CD14-positive monocyte (primary cell): ENCODE measurements around the gene POLR2F. TPM values are rescaled to one million over a fixed set of nuclear protein-coding genes. Genes with fewer than 3 reads are reported as not detected.
A peak's percentile ranks its signal among the peaks of the same experiment; 100 is the strongest.

ENCODE experiments used
- DNase-seq, 3 donors: peaks; one replicate each; pipeline ENCODE4 v3.0.0-alpha.2; 2011 to 2022
- H2AFZ ChIP-seq: 2 replicates; pipeline ENCODE4 v1.6.0; 2012; ENCODE audit warnings: mild to moderate bottlenecking, low read depth, low read length, inconsistent platforms; ENCODE audit not compliant: insufficient read depth, poor library complexity, severe bottlenecking
- H3K27ac ChIP-seq, 2 donors: 1 replicate in 1 of 2; 2 replicates in 1 of 2; pipeline ENCODE4 v1.5.1; 2012 to 2013; ENCODE audit warnings: low read length in 2 of 2, control low read depth in 1 of 2, inconsistent platforms in 1 of 2, low read depth in 1 of 2, mild to moderate bottlenecking in 1 of 2
- H3K27me3 ChIP-seq, 2 donors: one replicate each; pipeline versions ENCODE4 v1.6.0 to v1.6.1; 2011 to 2013; ENCODE audit warnings: low read length in 2 of 2; ENCODE audit not compliant: control insufficient read depth in 2 of 2, insufficient read depth in 2 of 2
- H3K36me3 ChIP-seq, 2 donors: replicated peaks in 1 of 2; 1 replicate in 1 of 2; 2 replicates in 1 of 2; pipeline versions ENCODE4 v1.5.1 to v1.6.1; 2012 to 2013; ENCODE audit warnings: low read length in 2 of 2, control low read depth in 1 of 2, inconsistent platforms in 1 of 2, mild to moderate bottlenecking in 1 of 2; ENCODE audit not compliant: insufficient read depth in 2 of 2, control insufficient read depth in 1 of 2
- H3K4me1 ChIP-seq, 2 donors: 1 replicate in 1 of 2; 2 replicates in 1 of 2; pipeline versions ENCODE4 v1.5.1 to v1.6.1; 2012 to 2013; ENCODE audit warnings: low read length in 2 of 2, control low read depth in 1 of 2, inconsistent platforms in 1 of 2, mild to moderate bottlenecking in 1 of 2, moderate library complexity in 1 of 2; ENCODE audit not compliant: insufficient read depth in 2 of 2, control insufficient read depth in 1 of 2
- H3K4me2 ChIP-seq: replicated peaks from 2 replicates; pipeline ENCODE3; 2012; ENCODE audit warnings: low read length, moderate library complexity, mild to moderate bottlenecking; ENCODE audit not compliant: poor library complexity, severe bottlenecking; ENCODE audit errors: extremely low read depth
- H3K4me3 ChIP-seq, 3 experiments: fragments of 200-600 bp in 1 of 3; sonication (generic) in 1 of 3; replicated peaks in 1 of 3; 1 replicate in 2 of 3; 2 replicates in 1 of 3; pipeline ENCODE4 v1.5.1; 2011 to 2013; ENCODE audit warnings: low read length in 3 of 3, mild to moderate bottlenecking in 3 of 3, control low read depth in 2 of 3, low read depth in 2 of 3, inconsistent platforms in 1 of 3, moderate library complexity in 1 of 3
- H3K79me2 ChIP-seq: 2 replicates; pipeline ENCODE4 v1.6.0; 2012; ENCODE audit warnings: mild to moderate bottlenecking, control low read depth, inconsistent platforms, low read length, moderate library complexity; ENCODE audit not compliant: insufficient read depth
- H3K9ac ChIP-seq: 2 replicates; pipeline ENCODE4 v1.6.0; 2017; ENCODE audit warnings: low read length, mild to moderate bottlenecking; ENCODE audit not compliant: insufficient read depth, poor library complexity, severe bottlenecking
- H3K9me3 ChIP-seq, 2 donors: replicated peaks in 1 of 2; 1 replicate in 1 of 2; 2 replicates in 1 of 2; pipeline versions ENCODE4 v1.5.1 to v1.6.1; 2012 to 2013; ENCODE audit warnings: low read length in 2 of 2, control low read depth in 1 of 2; ENCODE audit not compliant: control insufficient read depth in 1 of 2, insufficient read depth in 1 of 2
- H4K20me1 ChIP-seq: 2 replicates; pipeline ENCODE4 v1.6.0; 2012; ENCODE audit warnings: mild to moderate bottlenecking, low read length, control low read depth, moderate library complexity; ENCODE audit not compliant: insufficient read depth
- H3K27ac Mint-ChIP-seq, 7 donors: one replicate each; pipeline ENCODE4 v1.8.0; 2020; ENCODE audit warnings: mild to moderate bottlenecking in 7 of 7, mixed read lengths in 7 of 7, moderate library complexity in 6 of 7, inconsistent platforms in 2 of 7
- H3K27me3 Mint-ChIP-seq, 3 donors: one replicate each; pipeline ENCODE4 v1.8.0; 2021 to 2022; ENCODE audit warnings: low read depth in 3 of 3, mild to moderate bottlenecking in 3 of 3, mixed read lengths in 3 of 3, moderate library complexity in 3 of 3, inconsistent platforms in 1 of 3
- H3K36me3 Mint-ChIP-seq, 2 donors: one replicate each; pipeline ENCODE4 v1.8.0; 2020; ENCODE audit warnings: mixed read lengths in 2 of 2, inconsistent platforms in 1 of 2, mild to moderate bottlenecking in 1 of 2
- H3K4me1 Mint-ChIP-seq: one replicate; pipeline ENCODE4 v1.8.0; 2020; ENCODE audit warnings: mild to moderate bottlenecking, mixed read lengths
- H3K4me3 Mint-ChIP-seq, 2 donors: one replicate each; pipeline ENCODE4 v1.8.0; 2020; ENCODE audit warnings: mild to moderate bottlenecking in 2 of 2, mixed read lengths in 2 of 2, moderate library complexity in 1 of 2
- H3K9me3 Mint-ChIP-seq, 7 donors: one replicate each; pipeline ENCODE4 v1.8.0; 2020 to 2022; ENCODE audit warnings: mixed read lengths in 7 of 7, mild to moderate bottlenecking in 6 of 7, moderate library complexity in 6 of 7, inconsistent platforms in 2 of 7
- CTCF ChIP-seq: fragments of 200-600 bp; IDR thresholded peaks from one replicate; pipeline ENCODE4 v1.8.0; 2022; ENCODE audit warnings: antibody characterized with exemption, mild to moderate bottlenecking
- WGBS: methylation state at CpG from one replicate; pipeline ENCODE4 v1.1.5; 2013; ENCODE audit warnings: missing lambda C conversion rate; ENCODE audit not compliant: insufficient coverage; 5-methylcytosine and 5-hydroxymethylcytosine counted together
- intact Hi-C, 2 donors: fragments of 100-400 bp; cut with micrococcal nuclease; formaldehyde crosslinking; loops; one replicate each; pipeline versions ENCODE4 v1.15.0 to v1.15.1; 2023
- polyA plus RNA-seq, 3 donors: library from polyadenylated mRNA; depleted of rRNA in 1 of 3; unstranded in 2 of 3; stranded (reverse) in 1 of 3; fragments of 300-500 nt in 2 of 3; fragments of >200 nt in 1 of 3; fragmentation: Illumina TruSeq in 2 of 3; gene quantifications; 1 replicate in 2 of 3; 2 replicates in 1 of 3; pipeline ENCODE4 v1.2.3, GENCODE V29; 2012 to 2021

Gene POLR2F
- polyA plus RNA-seq, 3 donors = 45.4 to 182 (median 143) TPM

GRCh38 chr22:37931893-37932389, 21.6 kb upstream of the POLR2F start:
- no peak overlapping the region for H2AFZ ChIP-seq
- no peak overlapping the region for H3K4me3 Mint-ChIP-seq
- no peak overlapping the region for H3K27ac ChIP-seq
- no peaks in the 10 kb centered on the region for H4K20me1 ChIP-seq
- no peaks in the 10 kb centered on the region for H3K9me3 Mint-ChIP-seq
- H3K4me2 ChIP-seq = no peak overlapping the region
- intact Hi-C loops = loop anchor here in 1 of 2 donors (5.0 kb wide), 1 partner anchor 40 kb away; no protein-coding TSS in a partner anchor
- DNase-seq = no peak
- H3K4me3 ChIP-seq = no peak overlapping the region
- no peaks in the 10 kb centered on the region for H3K27me3 ChIP-seq
- TF ChIP-seq CTCF = no peak
- peaks cover 32% of the 10 kb centered on the region in 2 donors for H3K36me3 ChIP-seq
- no peak overlapping the region for H3K9ac ChIP-seq
- H3K27me3 Mint-ChIP-seq = peaks cover 0 to 3% (median 0%) of the 10 kb centered on the region in 3 donors
- no peaks in the 10 kb centered on the region for H3K9me3 ChIP-seq
- no peaks in the 10 kb centered on the region for H3K79me2 ChIP-seq
- peaks cover 41 to 56% of the 10 kb centered on the region in 2 donors for H3K36me3 Mint-ChIP-seq
- H3K4me1 ChIP-seq = peaks cover 6 to 8% of the 10 kb centered on the region in 2 donors
- 98% methylated on average over 6 of the region's 6 CpGs for WGBS
- H3K27ac Mint-ChIP-seq = no peak overlapping the region
- H3K4me1 Mint-ChIP-seq = peaks cover 10% of the 10 kb centered on the region

GRCh38 chr22:37932401-37932800, 21.1 kb upstream of the POLR2F start:
- H3K79me2 ChIP-seq = no peaks in the 10 kb centered on the region
- H3K4me3 Mint-ChIP-seq = no peak overlapping the region
- H3K36me3 ChIP-seq = peaks cover 29 to 31% of the 10 kb centered on the region in 2 donors
- H4K20me1 ChIP-seq = no peaks in the 10 kb centered on the region
- H3K4me3 ChIP-seq = no peak overlapping the region
- H3K27ac Mint-ChIP-seq = peak overlapping the region in 1 of 7 donors; percentile 7
- no peaks in the 10 kb centered on the region for H3K9me3 ChIP-seq
- no peak for DNase-seq
- peaks cover 6 to 8% of the 10 kb centered on the region in 2 donors for H3K4me1 ChIP-seq
- H2AFZ ChIP-seq = no peak overlapping the region
- no peak overlapping the region for H3K27ac ChIP-seq
- TF ChIP-seq CTCF = no peak
- 97% methylated on average over 10 of the region's 10 CpGs for whole genome bisulfite sequencing
- peaks cover 0 to 3% (median 0%) of the 10 kb centered on the region in 3 donors for H3K27me3 Mint-ChIP-seq
- no peaks in the 10 kb centered on the region for H3K27me3 ChIP-seq
- H3K36me3 Mint-ChIP-seq = peaks cover 39 to 56% of the 10 kb centered on the region in 2 donors
- peaks cover 10% of the 10 kb centered on the region for H3K4me1 Mint-ChIP-seq
- intact Hi-C loops = loop anchor here in 1 of 2 donors (5.0 kb wide), 1 partner anchor 40 kb away; no protein-coding TSS in a partner anchor
- H3K9ac ChIP-seq = no peak overlapping the region
- H3K9me3 Mint-ChIP-seq = no peaks in the 10 kb centered on the region
- no peak overlapping the region for H3K4me2 ChIP-seq
